ENCODE data around the gene WDR18.
A peak's percentile ranks its signal among the peaks of the same experiment; 100 is the strongest.

WDR18 gene

GRCh38 chr19:1026783-1027649 is 42.9 kb downstream of the WDR18 start:
- Mint-ChIP-seq H3K27me3 (no peaks in the 10 kb centered on the region), H3K36me3 (peaks cover 2% of the 10 kb centered on the region), H3K4me1 (peaks cover 24% of the 10 kb centered on the region), H3K4me3 (peak overlapping the region; percentile 92), H3K27ac (peak overlapping the region; percentile 84), H3K9me3 (no peaks in the 10 kb centered on the region)

- H3K27me3 Mint-ChIP-seq = no peaks in the 10 kb centered on the region
- peak overlapping the region; percentile 92 for H3K4me3 Mint-ChIP-seq
- peak overlapping the region; percentile 30 for H3K27ac Mint-ChIP-seq
- peaks cover 2% of the 10 kb centered on the region for H3K36me3 Mint-ChIP-seq
- H3K9me3 Mint-ChIP-seq = no peaks in the 10 kb centered on the region
- peaks cover 29% of the 10 kb centered on the region for H3K4me1 Mint-ChIP-seq
Measured at GRCh38 chr19:1027650-1028061, 43.5 kb downstream of the WDR18 start.

DNA sequence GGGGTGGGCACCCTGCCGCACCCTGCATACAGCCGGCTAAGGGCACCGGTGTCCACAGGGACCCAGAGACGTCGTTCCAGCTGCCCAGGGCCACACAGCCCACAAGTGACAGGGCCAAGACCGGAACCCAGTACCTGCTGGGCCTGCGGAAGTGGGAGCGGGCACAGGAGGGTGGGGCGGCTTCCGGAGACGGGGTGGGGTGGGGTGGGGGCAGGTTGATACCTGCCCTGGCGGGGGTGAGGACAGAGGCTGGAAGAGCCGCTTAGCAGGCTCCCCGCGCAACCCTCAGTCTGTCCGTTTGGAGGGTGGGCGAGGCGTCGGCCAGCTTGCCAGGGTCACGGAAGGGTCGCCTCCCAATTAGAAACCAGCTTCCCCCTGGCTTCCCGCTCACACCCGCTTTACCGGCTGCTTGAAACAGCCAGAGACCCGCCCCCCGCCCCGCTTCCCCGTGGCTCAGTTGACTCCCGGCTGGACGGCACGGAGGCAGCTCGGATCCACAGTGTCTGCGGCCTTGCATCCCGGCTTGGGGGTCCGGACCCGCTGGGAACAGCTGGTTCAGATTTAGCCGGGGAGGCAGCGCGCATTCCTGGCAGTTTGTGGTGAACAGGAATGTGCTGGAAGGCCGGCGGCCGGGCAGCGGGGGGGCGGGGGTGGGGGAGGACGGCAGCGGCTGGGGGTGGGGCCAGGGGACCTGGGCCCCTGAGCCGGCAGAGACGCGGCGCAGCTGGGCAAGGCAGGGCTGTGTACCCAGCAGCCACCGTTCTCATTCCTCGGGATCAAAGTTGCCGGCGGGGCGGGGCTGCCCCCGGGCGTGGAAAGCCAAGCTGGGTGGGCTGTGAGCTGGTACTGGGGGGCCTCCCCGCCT is 44.1 kb downstream of the WDR18 start:
- peaks cover 2% of the 10 kb centered on the region for H3K36me3 Mint-ChIP-seq
- H3K27me3 Mint-ChIP-seq = no peaks in the 10 kb centered on the region
- H3K27ac Mint-ChIP-seq = peak overlapping the region; percentile 30
- peaks cover 35% of the 10 kb centered on the region for H3K4me1 Mint-ChIP-seq
- H3K9me3 Mint-ChIP-seq = no peaks in the 10 kb centered on the region
- peak overlapping the region; percentile 85 for H3K4me3 Mint-ChIP-seq

- peaks cover 35% of the 10 kb centered on the region for H3K4me1 Mint-ChIP-seq
- no peak overlapping the region for H3K4me3 Mint-ChIP-seq
- peaks cover 4% of the 10 kb centered on the region for H3K36me3 Mint-ChIP-seq
- H3K27ac Mint-ChIP-seq = no peak overlapping the region
- no peaks in the 10 kb centered on the region for H3K9me3 Mint-ChIP-seq
- H3K27me3 Mint-ChIP-seq = no peaks in the 10 kb centered on the region
Measured at GRCh38 chr19:1032264-1032867, 48.2 kb downstream of the WDR18 start.

DNA sequence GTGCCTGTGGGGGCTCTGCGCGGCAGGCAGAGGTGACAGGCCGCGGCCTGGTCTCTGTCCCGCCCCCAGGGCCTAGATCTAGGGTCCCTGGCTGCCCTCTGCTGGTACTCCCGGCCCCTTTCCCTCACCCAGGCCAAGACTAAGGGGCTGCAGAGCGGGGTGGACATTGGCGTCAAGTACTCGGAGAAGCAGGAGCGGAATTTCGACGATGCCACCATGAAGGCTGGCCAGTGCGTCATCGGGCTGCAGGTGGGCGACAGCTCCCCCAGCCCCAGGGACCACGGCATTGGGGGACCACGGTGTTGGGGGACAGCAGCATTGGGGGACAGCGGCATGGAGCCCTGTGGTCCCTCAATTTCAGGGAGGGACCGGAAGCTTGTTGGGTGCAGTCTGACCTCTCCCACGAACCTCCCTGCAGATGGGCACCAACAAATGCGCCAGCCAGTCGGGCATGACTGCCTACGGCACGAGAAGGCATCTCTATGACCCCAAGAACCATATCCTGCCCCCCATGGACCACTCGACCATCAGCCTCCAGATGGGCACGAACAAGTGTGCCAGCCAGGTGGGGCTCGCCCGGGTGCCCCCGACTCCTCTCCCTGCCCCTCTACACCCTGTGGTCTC is 52.0 kb downstream of the WDR18 start:
- no peak overlapping the region for H3K4me3 Mint-ChIP-seq
- no peaks in the 10 kb centered on the region for H3K9me3 Mint-ChIP-seq
- no peaks in the 10 kb centered on the region for H3K27me3 Mint-ChIP-seq
- peaks cover 51% of the 10 kb centered on the region for H3K4me1 Mint-ChIP-seq
- H3K36me3 Mint-ChIP-seq = peaks cover 4% of the 10 kb centered on the region
- peak overlapping the region; percentile 8 for H3K27ac Mint-ChIP-seq

GRCh38 chr19:1037621-1038064 is 53.5 kb downstream of the WDR18 start:
- Mint-ChIP-seq H3K36me3 (peaks cover 4% of the 10 kb centered on the region), H3K4me1 (peaks cover 49% of the 10 kb centered on the region), H3K4me3 (peak overlapping the region; percentile 63), H3K27me3 (no peaks in the 10 kb centered on the region), H3K27ac (peak overlapping the region; percentile 62), H3K9me3 (no peaks in the 10 kb centered on the region)

DNA sequence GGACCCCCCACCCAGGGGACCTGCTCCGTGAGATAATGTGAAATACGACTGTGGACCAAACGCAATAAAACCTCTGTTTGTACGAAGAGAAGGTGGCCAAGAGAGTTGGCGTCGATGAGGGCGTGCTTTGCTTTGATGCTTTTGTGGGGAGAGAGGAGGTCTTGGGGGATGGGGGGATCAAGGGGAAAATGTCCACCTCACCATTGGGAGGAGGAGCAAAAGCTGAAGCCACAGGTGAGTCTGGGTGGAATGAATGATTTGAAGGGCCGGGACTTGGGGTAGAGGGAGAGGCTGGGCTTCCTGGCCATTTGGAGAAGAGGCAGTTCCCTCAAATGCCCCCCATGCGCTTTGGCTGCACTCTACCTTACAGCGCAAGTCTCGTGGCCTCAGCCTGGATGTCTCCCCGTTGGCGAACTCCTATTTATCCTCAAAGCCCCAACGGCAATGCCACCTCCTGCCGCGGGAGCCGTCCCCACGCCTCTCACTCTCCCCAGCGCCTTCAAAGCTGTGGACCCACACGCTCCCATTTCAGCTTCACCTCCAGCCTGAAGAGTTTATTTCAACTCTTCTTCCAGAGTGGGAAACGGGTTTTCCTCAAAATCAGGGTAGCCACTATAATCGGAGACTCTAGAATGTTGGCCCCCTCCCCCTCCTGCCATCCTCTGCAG is 55.0 kb downstream of the WDR18 start:
- Mint-ChIP-seq H3K4me1 (peaks cover 41% of the 10 kb centered on the region), H3K27me3 (no peaks in the 10 kb centered on the region), H3K9me3 (no peaks in the 10 kb centered on the region), H3K4me3 (peak overlapping the region; percentile 96), H3K36me3 (peaks cover 4% of the 10 kb centered on the region), H3K27ac (peak overlapping the region; percentile 56)

DNA sequence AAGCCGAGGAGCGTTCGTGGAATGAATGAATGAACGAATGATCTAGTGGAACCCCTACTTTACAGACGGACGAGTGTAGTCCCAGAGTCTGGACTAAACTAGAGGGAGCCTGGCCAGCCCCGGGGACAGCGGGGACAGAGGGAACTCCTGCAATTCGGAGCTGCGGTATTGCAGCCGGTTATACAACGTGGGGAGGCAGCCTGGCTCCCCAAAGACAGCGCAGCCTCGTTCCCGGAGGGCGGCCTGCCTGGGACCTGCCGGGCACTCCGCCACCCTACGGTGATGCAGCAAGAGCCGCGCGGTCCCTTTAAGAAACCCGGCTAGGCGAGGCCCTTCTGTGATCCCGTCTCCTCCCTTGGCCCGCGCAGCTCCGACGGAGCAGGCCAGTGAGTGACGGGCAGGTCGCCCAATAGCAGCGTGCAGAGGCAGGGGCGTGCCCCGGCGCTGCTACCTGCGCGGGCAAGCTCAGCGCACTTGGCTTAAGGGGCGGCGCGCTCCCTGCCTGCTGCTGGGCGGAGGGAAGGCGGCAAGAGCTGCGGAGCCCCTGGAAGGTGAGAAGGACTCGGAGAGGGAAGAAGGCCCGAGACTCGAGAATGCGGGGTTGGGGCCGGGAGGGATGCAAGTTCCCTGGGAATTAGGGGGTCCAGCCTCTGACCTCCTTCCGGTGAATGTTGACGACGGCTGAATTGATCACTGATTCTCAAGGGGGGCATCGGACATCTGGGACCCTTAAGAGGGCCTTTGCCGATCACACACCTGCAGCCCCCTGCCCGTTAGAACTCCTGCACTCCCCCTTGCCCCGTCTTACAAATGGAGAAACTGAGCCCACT is 55.7 kb downstream of the WDR18 start, which contains the start of gene ABCA7:
Gene ABCA7, plus strand, starts transcription at position 462 of the 830 bp plus-strand sequence. CDS start 1,255 bp downstream, outside the sequence.
- Mint-ChIP-seq H3K27ac (peak within 1 kb of the TSS; percentile 56), H3K4me3 (peak within 1 kb of the TSS; percentile 96), H3K4me1 (peaks cover 41% of the 10 kb centered on the region), H3K27me3 (no peaks in the 10 kb centered on the region), H3K9me3 (no peaks in the 10 kb centered on the region), H3K36me3 (peaks cover 4% of the 10 kb centered on the region)

DNA sequence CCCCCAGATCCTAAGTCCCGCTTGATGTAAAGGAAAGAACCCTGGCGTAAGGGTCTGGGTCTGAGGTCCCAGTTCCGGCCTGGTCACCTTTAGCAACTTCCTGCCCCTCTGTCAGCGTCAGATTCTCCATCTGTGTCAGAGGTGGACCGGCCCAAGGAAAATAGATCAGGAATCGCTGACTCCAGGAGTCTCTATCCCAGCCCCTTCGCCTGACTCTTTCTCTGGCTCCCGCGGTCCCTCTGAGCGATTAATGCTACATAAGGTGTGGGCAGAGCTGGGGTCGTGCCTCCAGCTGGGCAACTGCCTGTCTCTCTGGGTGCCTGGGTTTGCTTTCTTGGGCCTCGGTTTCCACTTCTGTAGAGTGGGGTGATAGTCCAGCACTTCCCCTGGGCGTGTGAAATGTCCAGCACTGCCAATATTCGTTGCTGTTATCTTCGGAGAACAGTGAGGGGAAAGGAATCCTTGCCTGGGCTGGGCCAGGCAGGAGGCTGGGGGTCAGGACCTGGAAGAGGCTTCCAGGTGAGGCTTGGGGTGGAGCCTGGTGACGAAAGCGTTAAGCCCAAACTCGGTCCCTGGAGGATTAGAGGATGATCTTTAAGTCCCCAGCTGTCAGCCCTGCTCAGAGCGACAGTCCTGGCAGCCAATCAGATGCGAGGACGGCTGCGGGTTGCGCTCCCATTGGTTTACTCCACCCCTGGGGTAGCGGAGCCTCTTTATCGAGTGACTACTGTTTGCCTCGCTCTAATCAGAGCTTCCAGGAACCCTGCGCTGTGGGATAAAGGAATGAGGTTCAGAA is 56.5 kb downstream of the WDR18 start:
- Mint-ChIP-seq H3K27me3 (no peaks in the 10 kb centered on the region), H3K4me1 (peaks cover 40% of the 10 kb centered on the region), H3K27ac (peak overlapping the region; percentile 56), H3K4me3 (peak overlapping the region; percentile 96), H3K9me3 (no peaks in the 10 kb centered on the region), H3K36me3 (peaks cover 4% of the 10 kb centered on the region)

- H3K27ac Mint-ChIP-seq = no peak overlapping the region
- H3K36me3 Mint-ChIP-seq = peaks cover 4% of the 10 kb centered on the region
- H3K4me1 Mint-ChIP-seq = peaks cover 40% of the 10 kb centered on the region
Measured at GRCh38 chr19:1041272-1041834, 57.2 kb downstream of the WDR18 start.

GRCh38 chr19:1041835-1042685 is 57.9 kb downstream of the WDR18 start:
- Mint-ChIP-seq H3K4me3 (peak overlapping the region; percentile 11), H3K27me3 (no peaks in the 10 kb centered on the region), H3K9me3 (no peaks in the 10 kb centered on the region), H3K4me1 (peaks cover 40% of the 10 kb centered on the region), H3K27ac (no peak overlapping the region), H3K36me3 (peaks cover 2% of the 10 kb centered on the region)

More at GRCh38 chr19:1041272-1041834, 57.2 kb downstream of the WDR18 start:
- Mint-ChIP-seq H3K27me3 (no peaks in the 10 kb centered on the region), H3K4me3 (peak overlapping the region; percentile 96), H3K9me3 (no peaks in the 10 kb centered on the region)

- H3K27ac Mint-ChIP-seq = no peak overlapping the region
- H3K4me3 Mint-ChIP-seq = peak overlapping the region; percentile 11
- peaks cover 33% of the 10 kb centered on the region for H3K4me1 Mint-ChIP-seq
- H3K9me3 Mint-ChIP-seq = no peaks in the 10 kb centered on the region
- H3K27me3 Mint-ChIP-seq = no peaks in the 10 kb centered on the region
- H3K36me3 Mint-ChIP-seq = no peaks in the 10 kb centered on the region
Measured at GRCh38 chr19:1042689-1043511, 58.8 kb downstream of the WDR18 start.
